ENCODE measurements around the gene RSRC2.

GRCh38 chr12:122474324-122474716, 52.4 kb downstream of the RSRC2 start:
- TF ChIP-seq BACH2 (CRISPR knock-in tag; IDR thresholded peaks at IDR 0.05; ENCODE audit: borderline replicate concordance) (no peak), PPARA (CRISPR knock-in tag; IDR thresholded peaks at IDR 0.05; ENCODE audit: borderline replicate concordance) (no peak), PATZ1 (CRISPR knock-in tag; IDR thresholded peaks at IDR 0.05; ENCODE audit: borderline replicate concordance) (no peak), ESRRG (CRISPR knock-in tag; IDR thresholded peaks at IDR 0.05) (no peak), TOX (CRISPR knock-in tag; IDR thresholded peaks at IDR 0.05; ENCODE audit: borderline replicate concordance) (no peak), ZFP3 (CRISPR knock-in tag; IDR thresholded peaks at IDR 0.05) (no peak)
